Endothelial cell of umbilical vein (primary cell): Measurements from ENCODE around the gene PAX6. TPM values are rescaled to one million over a fixed set of nuclear protein-coding genes. Genes with fewer than 3 reads are reported as not detected.
"Not testable (repeated sequence)": the region's sequence is repeated elsewhere in the genome, so short reads cannot be mapped to it uniquely, and the experiment has no call there.

Source experiments
- BruUV-seq: library from RNA; stranded (reverse); fragments of 400-500 nt; replicated peaks from 2 replicates; lab custom pipeline; 2021; lab: Mats Ljungman, UMichigan
- CTCF ChIA-PET: fragments of 300-600, 350-600 bp; sonication (Branson Sonifier 250); formaldehyde crosslinking; loops from one replicate; lab custom pipeline; 2021; ENCODE audit warnings: antibody characterized with exemption, inconsistent platforms; lab: Charles Lee
- POLR2A ChIA-PET: fragments of 300-600, 350-600 bp; sonication (Branson Sonifier 250); formaldehyde crosslinking; loops from one replicate; lab custom pipeline; 2021; ENCODE audit warnings: antibody characterized with exemption, inconsistent platforms; lab: Charles Lee
- DNase-seq: peaks from one replicate; pipeline ENCODE4 v3.0.0-alpha.2; 2011; ENCODE audit warnings: low read depth, low spot score
- FAIRE-seq: peaks from 2 replicates; lab custom pipeline; 2011; peaks lifted over from hg19 to GRCh38; lab: Jason Lieb, UNC
- H2AFZ ChIP-seq: 2 replicates; pipeline ENCODE4 v1.6.0; 2012; ENCODE audit warnings: low read depth, low read length, control low read depth, inconsistent platforms
- H3K27ac ChIP-seq: 2 replicates; pipeline ENCODE4 v1.5.1; 2011; ENCODE audit warnings: low read depth, mild to moderate bottlenecking, control low read depth, low read length, moderate library complexity; ENCODE audit not compliant: insufficient read depth
- H3K27me3 ChIP-seq, 2 experiments: 2 replicates each; pipeline versions ENCODE4 v1.6.0 to v1.6.1; 2011; ENCODE audit warnings: low read length in 2 of 2, mixed read lengths in 1 of 2; ENCODE audit not compliant: control insufficient read depth in 2 of 2, insufficient read depth in 2 of 2
- H3K36me3 ChIP-seq, 2 experiments: 2 replicates in 1 of 2; 3 replicates in 1 of 2; pipeline ENCODE4 v1.5.1; 2011; ENCODE audit warnings: low read length in 2 of 2, mild to moderate bottlenecking in 1 of 2, moderate library complexity in 1 of 2; ENCODE audit not compliant: control insufficient read depth in 2 of 2, insufficient read depth in 2 of 2; ENCODE audit errors: extremely low read depth in 1 of 2
- H3K4me1 ChIP-seq: 3 replicates; pipeline ENCODE4 v1.5.1; 2011; ENCODE audit warnings: mild to moderate bottlenecking, low read length; ENCODE audit not compliant: control insufficient read depth, insufficient read depth; ENCODE audit errors: extremely low read depth
- H3K4me2 ChIP-seq: 2 replicates; pipeline ENCODE4 v1.6.1; 2011; ENCODE audit warnings: low read length, control low read depth, mixed read lengths; ENCODE audit not compliant: insufficient read depth
- H3K4me3 ChIP-seq, 3 experiments: fragments of 200-600 bp in 1 of 3; sonication (generic), shearing (Covaris generic) in 1 of 3; replicated peaks in 1 of 3; 2 replicates each; pipeline ENCODE4 v1.5.1; 2011 to 2016; ENCODE audit warnings: control low read depth in 3 of 3, low read length in 3 of 3, mild to moderate bottlenecking in 2 of 3, inconsistent platforms in 1 of 3, low read depth in 1 of 3, moderate library complexity in 1 of 3; ENCODE audit not compliant: insufficient read depth in 1 of 3
- H3K79me2 ChIP-seq: 2 replicates; pipeline ENCODE4 v1.6.0; 2012; ENCODE audit warnings: low read length, inconsistent platforms; ENCODE audit not compliant: control insufficient read depth, insufficient read depth
- H3K9ac ChIP-seq: replicated peaks from 2 replicates; pipeline ENCODE3; 2011; ENCODE audit warnings: low read length, control low read depth; ENCODE audit not compliant: insufficient read depth; ENCODE audit errors: extremely low read depth
- H3K9me1 ChIP-seq: replicated peaks from 3 replicates; pipeline ENCODE4 v1.6.0; 2011; ENCODE audit warnings: mild to moderate bottlenecking, low read length; ENCODE audit not compliant: control insufficient read depth, insufficient read depth; ENCODE audit errors: extremely low read depth
- H3K9me3 ChIP-seq: replicated peaks from 2 replicates; pipeline ENCODE4 v1.5.1; 2012; ENCODE audit warnings: low read length, inconsistent platforms; ENCODE audit not compliant: control insufficient read depth, insufficient read depth
- H4K20me1 ChIP-seq: replicated peaks from 2 replicates; pipeline ENCODE3; 2011; ENCODE audit warnings: mild to moderate bottlenecking, low read length; ENCODE audit not compliant: control insufficient read depth, insufficient read depth; ENCODE audit errors: extremely low read depth
- EZH2 ChIP-seq: IDR thresholded peaks from 2 replicates; pipeline ENCODE4 v1.6.1; 2012; ENCODE audit warnings: borderline replicate concordance, low read depth, mild to moderate bottlenecking, moderate library complexity, low read length, inconsistent platforms; ENCODE audit not compliant: severe bottlenecking
- FOS ChIP-seq: IDR thresholded peaks from 2 replicates; pipeline ENCODE4 v1.6.1; 2011; ENCODE audit warnings: mild to moderate bottlenecking, low read length, moderate library complexity, borderline replicate concordance; ENCODE audit not compliant: insufficient read depth
- GATA2 ChIP-seq: IDR thresholded peaks from 2 replicates; pipeline ENCODE4 v1.7.0; 2011; ENCODE audit warnings: low read depth, mild to moderate bottlenecking, moderate library complexity, mixed read lengths, low read length; ENCODE audit not compliant: insufficient read length, insufficient read depth
- JUN ChIP-seq: IDR thresholded peaks from 2 replicates; pipeline ENCODE4 v1.6.1; 2011; ENCODE audit warnings: borderline replicate concordance, low read depth; ENCODE audit not compliant: insufficient read length, insufficient read depth
- MYC ChIP-seq: IDR thresholded peaks from one replicate; pipeline ENCODE4 v1.6.1; 2011; ENCODE audit warnings: mild to moderate bottlenecking, low read depth, low read length
- POLR2A ChIP-seq: IDR thresholded peaks from 2 replicates; pipeline ENCODE4 v1.6.1; 2012; ENCODE audit warnings: low read depth, mild to moderate bottlenecking, control low read depth, low read length
- dilution Hi-C: fragments of 300-500 bp; cut with MboI; formaldehyde crosslinking; loops from one replicate; pipeline ENCODE4 v1.15.0; 2019; ENCODE audit warnings: low sequenced_read_pairs; ENCODE audit not compliant: extremely low pct_ligation_motif_present
- intact Hi-C: fragments of 100-400 bp; cut with micrococcal nuclease; formaldehyde crosslinking; loops from one replicate; pipeline ENCODE4 v1.10.0; 2022
- polyA plus RNA-seq, 4 experiments: library from polyadenylated mRNA; depleted of rRNA in 3 of 4; stranded (reverse) in 3 of 4; unstranded in 1 of 4; fragments of >200 nt; gene quantifications; 2 replicates each; pipeline versions ENCODE4 v1.2.1 to v1.2.3, GENCODE V29; 2011 to 2012; ENCODE audit warnings: missing spikeins in 1 of 4
- total RNA-seq: library from RNA; stranded (reverse); gene quantifications from 2 replicates; pipeline ENCODE4 v1.2.3, GENCODE V29; 2021
- TF ChIP-seq, protein P1 (sequence below), 2 donors: IDR thresholded peaks; 1 replicate in 1 of 2; 2 replicates in 1 of 2; pipeline ENCODE4 v1.5.1; 2011; ENCODE audit warnings: low read length in 2 of 2, mild to moderate bottlenecking in 2 of 2, moderate library complexity in 2 of 2, control low read depth in 1 of 2, inconsistent platforms in 1 of 2, low read depth in 1 of 2; ENCODE audit not compliant: insufficient read depth in 1 of 2; ENCODE audit errors: extremely low read depth in 1 of 2

Gene PAX6
- total and polyA plus RNA-seq, 2 donors (not counting 3 experiments of a cell fraction or from before 2014, with no cell fraction given) = not detected

- Histone ChIP-seq H3K36me3 (no peaks in the 10 kb centered on the region), H3K9me3 (no peaks in the 10 kb centered on the region), H3K27ac (no peak overlapping the region), H3K4me1 (no peaks in the 10 kb centered on the region), H3K27me3 (no peaks in the 10 kb centered on the region), H3K4me2 (no peak overlapping the region), H2AFZ (no peak overlapping the region), H3K9me1 (no peaks in the 10 kb centered on the region), H4K20me1 (no peaks in the 10 kb centered on the region), H3K79me2 (no peaks in the 10 kb centered on the region), H3K4me3 (no peak overlapping the region), H3K9ac (no peak overlapping the region)
- dilution Hi-C loops (no loop called here), intact Hi-C loops (no loop called here)
- ChIA-PET POLR2A (no interaction called here), CTCF (no interaction called here)
- BruUV-seq = no TSS peak
- TF ChIP-seq JUN = no peak
- no peak for TF ChIP-seq EZH2
- TF ChIP-seq GATA2 = no peak
- no peak for TF ChIP-seq FOS
- FAIRE-seq = no peak
- DNase-seq = no peak
Measured at GRCh38 chr11:31757260-31757835, 53.8 kb downstream of the PAX6 start.

GRCh38 chr11:31747581-31747980, 63.5 kb downstream of the PAX6 start:
- intact Hi-C loops (no loop called here), dilution Hi-C loops (no loop called here)
- CTCF ChIA-PET = interaction anchor here (1.0 to 1.9 kb wide), 2 partner anchors 16 to 106 kb away, joined by 4 to 7 read pairs; no protein-coding TSS in a partner anchor
- Histone ChIP-seq H3K27ac (no peak overlapping the region), H3K4me1 (no peaks in the 10 kb centered on the region), H3K4me3 (no peak overlapping the region), H3K79me2 (no peaks in the 10 kb centered on the region), H4K20me1 (no peaks in the 10 kb centered on the region), H3K9me3 (no peaks in the 10 kb centered on the region), H3K9me1 (no peaks in the 10 kb centered on the region), H3K36me3 (no peaks in the 10 kb centered on the region), H3K9ac (no peak overlapping the region), H3K27me3 (no peaks in the 10 kb centered on the region), H3K4me2 (no peak overlapping the region), H2AFZ (no peak overlapping the region)
- TF ChIP-seq POLR2A (no peak), FOS (no peak), JUN (no peak), MYC (no peak)
- TF ChIP-seq, protein P1, sequence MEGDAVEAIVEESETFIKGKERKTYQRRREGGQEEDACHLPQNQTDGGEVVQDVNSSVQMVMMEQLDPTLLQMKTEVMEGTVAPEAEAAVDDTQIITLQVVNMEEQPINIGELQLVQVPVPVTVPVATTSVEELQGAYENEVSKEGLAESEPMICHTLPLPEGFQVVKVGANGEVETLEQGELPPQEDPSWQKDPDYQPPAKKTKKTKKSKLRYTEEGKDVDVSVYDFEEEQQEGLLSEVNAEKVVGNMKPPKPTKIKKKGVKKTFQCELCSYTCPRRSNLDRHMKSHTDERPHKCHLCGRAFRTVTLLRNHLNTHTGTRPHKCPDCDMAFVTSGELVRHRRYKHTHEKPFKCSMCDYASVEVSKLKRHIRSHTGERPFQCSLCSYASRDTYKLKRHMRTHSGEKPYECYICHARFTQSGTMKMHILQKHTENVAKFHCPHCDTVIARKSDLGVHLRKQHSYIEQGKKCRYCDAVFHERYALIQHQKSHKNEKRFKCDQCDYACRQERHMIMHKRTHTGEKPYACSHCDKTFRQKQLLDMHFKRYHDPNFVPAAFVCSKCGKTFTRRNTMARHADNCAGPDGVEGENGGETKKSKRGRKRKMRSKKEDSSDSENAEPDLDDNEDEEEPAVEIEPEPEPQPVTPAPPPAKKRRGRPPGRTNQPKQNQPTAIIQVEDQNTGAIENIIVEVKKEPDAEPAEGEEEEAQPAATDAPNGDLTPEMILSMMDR (IDR thresholded peaks at IDR 0.05; ENCODE audit: extremely low read depth in 1 of 2, insufficient read depth in 1 of 2, low read depth in 1 of 2, low read length in 2 of 2) = no peak
- DNase-seq = peak; percentile 2
- BruUV-seq = no TSS peak
- POLR2A ChIA-PET = no interaction called here
- no peak for FAIRE-seq

GRCh38 chr11:31740731-31741368, 70.3 kb downstream of the PAX6 start:
- H4K20me1 ChIP-seq, intact Hi-C loops, dilution Hi-C loops, FAIRE-seq, H3K4me2 ChIP-seq, H3K36me3 ChIP-seq, POLR2A ChIA-PET, H3K4me3 ChIP-seq, H3K9me1 ChIP-seq, DNase-seq, CTCF ChIA-PET, H3K9ac ChIP-seq, H3K27me3 ChIP-seq, H3K27ac ChIP-seq, BruUV-seq, H2AFZ ChIP-seq, H3K4me1 ChIP-seq, H3K9me3 ChIP-seq, H3K79me2 ChIP-seq: not testable (repeated sequence)
